ENCODE results near the gene NKX1-2. TPM values are rescaled to one million over a fixed set of nuclear protein-coding genes. Genes with fewer than 3 reads are reported as not detected.

Gene NKX1-2
- total and polyA plus RNA-seq, 2 of the 8 experiments (the other 6 are each of a cell fraction or from before 2014, with no cell fraction given): 12.7 to 34.9 TPM

- peak; percentile 65 for TF ChIP-seq MAFK (IDR thresholded peaks at IDR 0.05; ENCODE audit: low read depth, low read length)
- TF ChIP-seq PHF8 (conservative IDR thresholded peaks at IDR 0.05; ENCODE audit: low read depth, low read length): no peak
- 0 out of 2 replicates have a peak, but pooled peaks have one; percentile 31 for TF ChIP-seq TEAD4 (IDR thresholded peaks at IDR 0.05; ENCODE audit: low read depth, low read length)
- 0 out of 2 replicates have a peak, but pooled peaks have one; percentile 22 for TF ChIP-seq SRF (IDR thresholded peaks at IDR 0.05; ENCODE audit: low read depth, low read length)
- TF ChIP-seq RNF2 (IDR thresholded peaks at IDR 0.05; ENCODE audit: borderline replicate concordance, low read depth, low read length, missing control alignments, poor library complexity, severe bottlenecking): no peak
- no peak for TF ChIP-seq CTBP2 (IDR thresholded peaks at IDR 0.05; ENCODE audit: borderline replicate concordance, insufficient read depth, insufficient read length, low read length)
Measured at GRCh38 chr10:124403548-124403947, 46.3 kb downstream of the NKX1-2 start (continued).

Data from H1 (cell line).